GM12891 (cell line): Measurements from ENCODE around the gene KLHL34.

Experiments used
- DNase-seq: peaks from one replicate; pipeline ENCODE4 v3.0.0; 2011; ENCODE audit warnings: low spot score; ENCODE audit not compliant: insufficient read length
- FAIRE-seq: peaks from 2 replicates; lab custom pipeline; 2011; peaks lifted over from hg19 to GRCh38; lab: Jason Lieb, UNC
- PAX5 ChIP-seq: IDR thresholded peaks from 2 replicates; pipeline ENCODE4 v1.6.1; 2011; ENCODE audit warnings: low read length, moderate library complexity, mild to moderate bottlenecking; ENCODE audit not compliant: insufficient read depth, severe bottlenecking
- POLR2A ChIP-seq: IDR thresholded peaks from 2 replicates; pipeline ENCODE4 v1.6.1; 2011; ENCODE audit warnings: low read depth, low read length, control low read depth
- POLR2AphosphoS5 ChIP-seq: IDR thresholded peaks from 2 replicates; pipeline ENCODE4 v1.6.1; 2011; ENCODE audit warnings: low read depth, low read length, control low read depth
- POU2F2 ChIP-seq: IDR thresholded peaks from 2 replicates; pipeline ENCODE4 v1.6.1; 2011; ENCODE audit warnings: low read depth, mild to moderate bottlenecking, control low read depth, low read length, moderate library complexity
- SPI1 ChIP-seq: IDR thresholded peaks from 2 replicates; pipeline ENCODE4 v1.6.1; 2011; ENCODE audit warnings: low read depth, low read length, control low read depth
- TAF1 ChIP-seq: IDR thresholded peaks from 2 replicates; pipeline ENCODE4 v1.6.1; 2011; ENCODE audit warnings: low read depth, low read length, control low read depth

Gene KLHL34

GRCh38 chrX:21612154-21612553, 46.0 kb downstream of the KLHL34 start:
- FAIRE-seq (no peak), DNase-seq (no peak)
- TF ChIP-seq POLR2AphosphoS5: no peak
- no peak for TF ChIP-seq SPI1
- no peak for TF ChIP-seq PAX5
- no peak for TF ChIP-seq TAF1
- no peak for TF ChIP-seq POLR2A
- no peak for TF ChIP-seq POU2F2

GRCh38 chrX:21610168-21610567, 48.0 kb downstream of the KLHL34 start:
- no peak for TF ChIP-seq SPI1
- TF ChIP-seq POLR2A: no peak
- TF ChIP-seq PAX5: no peak
- no peak for TF ChIP-seq TAF1
- no peak for TF ChIP-seq POLR2AphosphoS5
- TF ChIP-seq POU2F2: no peak
- FAIRE-seq (no peak), DNase-seq (no peak)

GRCh38 chrX:21606002-21606401, 52.1 kb downstream of the KLHL34 start:
- DNase-seq (no peak), FAIRE-seq (peak; percentile 62)
- TF ChIP-seq POLR2AphosphoS5 (no peak), POU2F2 (no peak), TAF1 (no peak), PAX5 (no peak), POLR2A (no peak), SPI1 (no peak)
